Endothelial cell of umbilical vein (primary cell): ENCODE measurements around the gene DPP7.

ENCODE experiments used
- CTCF ChIP-seq, 2 donors: IDR thresholded peaks; 1 replicate in 1 of 2; 2 replicates in 1 of 2; pipeline ENCODE4 v1.5.1; 2011; ENCODE audit warnings: low read length in 2 of 2, mild to moderate bottlenecking in 2 of 2, moderate library complexity in 2 of 2, control low read depth in 1 of 2, inconsistent platforms in 1 of 2, low read depth in 1 of 2; ENCODE audit not compliant: insufficient read depth in 1 of 2; ENCODE audit errors: extremely low read depth in 1 of 2
- POLR2AphosphoS5 ChIP-seq: IDR thresholded peaks from 2 replicates; pipeline ENCODE4 v1.6.1; 2012; ENCODE audit warnings: low read depth, mild to moderate bottlenecking, control low read depth, low read length, moderate library complexity; ENCODE audit not compliant: insufficient read depth

- TF ChIP-seq CTCF (IDR thresholded peaks at IDR 0.05; ENCODE audit: extremely low read depth in 1 of 2, insufficient read depth in 1 of 2, low read depth in 1 of 2, low read length in 2 of 2) = no peak
- TF ChIP-seq POLR2AphosphoS5 = peak; percentile 68
Measured at GRCh38 chr9:137114613-137115393, at the start of gene DPP7.
